GM21381 (cell line): ENCODE data around the gene PTPN22.
A peak's percentile ranks its signal among the peaks of the same experiment; 100 is the strongest.

Experiments used
- ATAC-seq: cut with Tn5 transposase; IDR thresholded peaks from one replicate; pipeline ENCODE4 v1.9.1; 2021; ENCODE audit warnings: mild to moderate bottlenecking, moderate library complexity; ENCODE audit not compliant: unreplicated experiment

PTPN22 gene

DNA sequence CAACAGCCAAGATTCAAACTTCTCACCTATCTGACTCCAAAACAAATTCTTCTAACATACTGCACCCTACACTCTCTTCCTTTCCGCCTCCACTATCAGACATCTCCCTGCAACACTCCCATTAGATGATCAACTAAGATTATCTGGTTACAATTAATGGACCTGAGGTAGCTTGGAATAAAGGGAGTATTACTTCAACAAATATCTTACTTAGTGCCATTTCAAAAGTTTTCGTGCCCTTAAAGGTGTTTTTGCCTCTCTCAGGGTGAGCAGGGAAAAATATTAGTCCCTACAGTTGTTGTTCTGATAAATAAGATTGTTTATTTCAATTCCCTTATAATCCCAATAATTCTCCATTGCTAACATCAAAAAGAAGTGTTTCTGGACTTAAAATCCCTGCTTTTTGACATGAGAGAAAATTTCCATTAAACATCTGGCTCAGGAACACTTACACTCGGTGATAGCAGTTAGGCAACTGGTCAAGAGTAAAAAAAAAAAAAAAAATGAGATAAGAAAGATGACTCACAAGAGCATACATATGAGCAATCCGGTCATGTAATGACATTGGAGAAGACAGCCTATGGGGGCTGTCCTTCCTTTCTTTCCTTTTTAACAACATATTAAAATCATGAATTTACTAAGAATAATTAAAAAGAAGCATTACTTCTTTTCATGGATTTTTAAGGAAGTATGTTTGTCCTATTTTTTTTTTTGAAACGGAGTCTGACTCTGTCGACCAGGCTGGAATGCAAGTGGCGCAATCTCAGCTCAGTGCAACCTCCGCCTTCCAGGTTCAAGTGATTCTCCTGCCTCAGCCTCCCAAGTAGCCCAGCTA, 66.9 kb downstream of the PTPN22 start:
- ATAC-seq = no peak

GRCh38 chr1:113802367-113803007, 69.0 kb downstream of the PTPN22 start:
- no peak for ATAC-seq

DNA sequence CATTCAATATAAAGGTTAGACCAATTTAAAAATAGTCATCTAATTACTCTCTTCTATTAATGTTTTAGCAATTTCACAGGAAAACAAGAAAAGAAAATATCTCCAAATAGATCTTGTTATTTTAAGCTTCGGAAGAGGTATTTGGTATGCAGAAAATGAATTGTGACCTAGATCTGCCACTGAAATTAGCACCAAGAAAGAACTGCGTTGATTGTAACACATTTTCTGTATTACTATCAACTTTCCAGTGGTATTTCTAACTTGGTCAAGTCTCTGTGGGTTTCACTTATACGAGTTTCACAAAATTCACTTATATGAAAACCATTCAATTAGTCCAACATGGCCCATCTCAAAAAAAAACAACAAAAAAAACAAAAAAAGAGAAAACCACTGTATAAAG, 71.0 kb downstream of the PTPN22 start:
- ATAC-seq = no peak

GRCh38 chr1:113797472-113797871, 74.0 kb downstream of the PTPN22 start:
- no peak for ATAC-seq

GRCh38 chr1:113793878-113794834, 77.4 kb downstream of the PTPN22 start:
- no peak for ATAC-seq

- no peak for ATAC-seq
These were observed 78.5 kb downstream of the PTPN22 start for GRCh38 chr1:113792986-113793385.

GRCh38 chr1:113792471-113792870, 79.0 kb downstream of the PTPN22 start:
- ATAC-seq = no peak

GRCh38 chr1:113788802-113789201, 82.7 kb downstream of the PTPN22 start:
- no peak for ATAC-seq

- no peak for ATAC-seq
These were observed 83.8 kb downstream of the PTPN22 start for GRCh38 chr1:113787663-113788062.

GRCh38 chr1:113786069-113786468, 85.4 kb downstream of the PTPN22 start:
- no peak for ATAC-seq

DNA sequence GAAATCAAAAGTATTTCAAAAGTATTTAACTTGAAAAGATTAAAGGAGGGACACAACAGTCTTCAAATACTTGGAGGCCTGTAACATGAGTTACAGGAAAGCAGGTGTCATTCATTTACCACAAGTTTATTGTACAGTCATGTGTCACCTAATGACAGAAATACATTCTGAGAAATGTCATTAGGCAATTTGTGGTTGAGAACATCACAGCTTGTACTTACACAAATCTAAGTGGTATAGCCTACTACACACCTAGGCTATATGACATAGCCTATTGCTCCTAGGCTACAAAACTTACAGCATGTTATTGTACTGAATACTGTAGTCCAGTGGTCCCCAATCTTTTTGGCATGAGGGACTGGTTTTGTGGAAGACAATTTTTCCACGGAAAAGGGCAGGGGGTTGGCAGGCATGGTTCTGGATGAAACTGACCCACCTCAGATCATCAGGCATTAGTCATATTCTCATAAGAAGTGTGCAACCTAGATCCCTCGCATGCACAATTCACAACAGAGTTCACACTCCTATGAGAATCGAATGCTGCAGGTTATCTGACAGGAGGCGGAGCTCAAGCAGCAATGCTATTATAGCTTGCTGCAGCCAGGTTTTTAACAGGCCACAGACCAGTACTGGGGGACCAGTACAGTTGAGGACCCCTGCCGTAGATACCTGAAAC, 87.3 kb downstream of the PTPN22 start:
- peak; percentile 70 for ATAC-seq

- ATAC-seq = peak; percentile 73
These were observed 88.0 kb downstream of the PTPN22 start for GRCh38 chr1:113783254-113784103.

DNA sequence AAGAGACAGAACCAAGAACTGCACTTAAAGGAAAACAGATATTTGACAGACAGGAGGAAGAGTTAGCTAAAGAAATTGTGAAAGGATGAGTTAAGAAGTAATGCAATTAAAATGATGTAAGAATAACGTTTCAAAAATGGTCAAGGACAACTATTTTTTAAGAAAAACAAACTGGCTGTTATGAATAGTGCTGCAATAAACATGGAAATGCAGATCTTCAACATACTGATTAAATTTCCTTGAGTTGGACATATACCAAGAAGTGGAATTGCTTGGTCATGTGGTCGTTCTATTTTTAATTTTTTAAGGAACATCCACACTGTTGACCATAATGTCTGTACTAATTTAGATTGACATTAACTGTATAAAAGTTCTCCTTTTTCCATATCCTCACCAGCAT, 89.1 kb downstream of the PTPN22 start:
- no peak for ATAC-seq

DNA sequence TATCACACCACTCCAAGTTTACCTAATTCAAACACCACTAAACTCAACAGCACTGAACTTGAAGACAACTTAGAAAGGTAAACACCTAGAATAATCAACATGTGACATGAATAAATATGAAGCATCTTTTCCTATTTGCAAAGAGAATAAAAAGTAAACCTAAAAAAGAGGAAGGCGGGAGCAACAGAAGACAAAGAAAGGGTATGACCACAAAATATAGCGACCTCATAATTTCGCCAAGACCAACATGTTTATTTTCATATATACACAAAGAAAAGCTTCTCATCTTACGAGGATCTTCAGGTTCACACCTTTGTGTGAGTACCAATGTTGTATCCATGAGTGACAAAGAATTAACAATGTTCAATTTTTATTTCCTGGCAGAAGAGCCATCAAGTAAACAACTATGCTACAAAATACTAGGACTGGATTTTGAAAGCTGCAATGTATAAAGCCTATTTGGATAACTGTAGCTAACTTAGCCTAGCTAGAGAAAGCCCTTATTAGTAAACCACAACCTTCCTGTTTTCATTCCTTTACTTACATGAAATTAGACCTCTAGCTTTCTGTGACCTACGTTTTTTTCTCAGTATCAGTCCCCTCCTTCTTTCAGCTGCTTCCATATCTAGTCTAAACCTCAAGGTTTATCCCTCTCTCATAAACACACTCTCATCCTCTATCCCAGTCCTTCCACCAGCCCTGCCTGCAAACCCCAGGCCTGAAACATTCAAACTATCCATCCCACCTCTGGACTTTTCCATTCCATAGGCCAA, 91.0 kb downstream of the PTPN22 start:
- ATAC-seq = peak; percentile 47

DNA sequence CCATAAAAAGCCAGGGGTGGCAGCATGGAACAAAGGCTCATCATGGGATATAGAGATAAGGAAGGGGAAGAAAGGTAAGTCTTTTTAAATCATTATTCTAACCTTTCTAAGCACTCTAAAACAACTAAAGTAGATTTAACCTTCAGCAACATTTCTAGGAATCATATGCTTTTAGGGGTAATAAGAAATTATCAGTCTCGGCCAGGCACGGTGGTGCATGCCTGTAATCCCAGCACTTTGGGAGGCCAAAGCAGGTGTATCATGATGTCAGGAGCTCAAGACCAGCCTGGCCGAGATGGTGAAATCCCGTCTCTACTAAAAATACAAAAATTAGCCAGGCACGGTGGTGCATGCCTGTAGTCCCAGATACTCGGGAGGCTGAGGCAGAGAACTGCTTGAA, 92.0 kb downstream of the PTPN22 start:
- ATAC-seq = no peak

GRCh38 chr1:113777561-113777960, 94.0 kb downstream of the PTPN22 start:
- no peak for ATAC-seq

GRCh38 chr1:113770031-113770430, 101.5 kb downstream of the PTPN22 start:
- ATAC-seq = no peak

DNA sequence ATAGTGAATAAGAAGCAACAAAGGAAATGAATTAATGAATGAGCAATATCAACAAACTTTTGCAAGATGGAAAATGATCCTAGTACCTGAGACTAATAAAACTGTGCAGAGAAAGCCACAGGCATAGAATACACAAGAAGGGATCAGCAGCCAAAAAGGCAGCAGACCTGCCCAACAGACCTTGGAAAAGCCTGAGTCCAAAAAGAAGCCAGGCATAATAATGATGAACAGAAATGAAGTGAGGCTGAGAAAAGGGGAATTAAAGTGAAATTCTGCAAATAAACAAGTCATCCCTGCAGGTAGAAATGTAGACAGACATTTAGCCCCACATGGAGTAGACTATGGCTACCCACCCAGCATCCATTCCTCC, 101.9 kb downstream of the PTPN22 start:
- ATAC-seq = no peak

- ATAC-seq = no peak
These were observed 102.5 kb downstream of the PTPN22 start for GRCh38 chr1:113768916-113769600.
